NCI-H82 treated with DMSO at 0.1 percent for 48 hours (cell line): Measurements from ENCODE around the gene ZNF232.
A peak's percentile ranks its signal among the peaks of the same experiment; 100 is the strongest.
"Not testable (repeated sequence)": the region's sequence is repeated elsewhere in the genome, so short reads cannot be mapped to it uniquely, and the experiment has no call there.

Experiments
- DNase-seq: peaks from one replicate; lab custom pipeline; 2025; ENCODE audit not compliant: unreplicated experiment; lab: John Stamatoyannopoulos, UW

The ZNF232 gene

GRCh38 chr17:5130261-5130660 is 18.6 kb upstream of the ZNF232 start:
- DNase-seq, result not testable (repeated sequence)

GRCh38 chr17:5129770-5130169 is 18.1 kb upstream of the ZNF232 start:
- not testable (repeated sequence) for DNase-seq

- no peak for DNase-seq
Measured at GRCh38 chr17:5128905-5129535, 17.3 kb upstream of the ZNF232 start.

DNA sequence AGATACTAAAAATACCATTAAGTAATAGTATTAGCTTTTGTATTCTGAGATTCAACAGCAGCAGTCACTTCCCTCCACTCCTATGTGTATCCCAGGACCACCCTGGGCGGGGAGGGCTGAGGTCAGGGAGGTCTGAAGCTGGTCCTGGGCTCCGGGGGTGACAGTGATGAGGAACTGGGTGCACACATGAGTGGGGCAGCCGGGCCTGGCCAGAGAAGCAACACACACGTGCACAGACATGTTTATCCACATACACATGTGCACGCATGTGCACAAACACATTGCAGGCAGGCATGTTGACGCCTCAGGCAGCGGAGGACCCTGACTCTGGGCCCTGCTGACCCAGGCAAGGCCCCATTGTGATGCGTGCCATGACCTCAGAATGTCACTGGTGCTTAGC is 16.7 kb upstream of the ZNF232 start:
- not testable (repeated sequence) for DNase-seq

GRCh38 chr17:5127910-5128309 is 16.2 kb upstream of the ZNF232 start:
- DNase-seq, result no peak

GRCh38 chr17:5126719-5127488 is 15.2 kb upstream of the ZNF232 start:
- no peak for DNase-seq

- DNase-seq, result not testable (repeated sequence)
Measured at GRCh38 chr17:5124896-5125295, 13.2 kb upstream of the ZNF232 start.

DNA sequence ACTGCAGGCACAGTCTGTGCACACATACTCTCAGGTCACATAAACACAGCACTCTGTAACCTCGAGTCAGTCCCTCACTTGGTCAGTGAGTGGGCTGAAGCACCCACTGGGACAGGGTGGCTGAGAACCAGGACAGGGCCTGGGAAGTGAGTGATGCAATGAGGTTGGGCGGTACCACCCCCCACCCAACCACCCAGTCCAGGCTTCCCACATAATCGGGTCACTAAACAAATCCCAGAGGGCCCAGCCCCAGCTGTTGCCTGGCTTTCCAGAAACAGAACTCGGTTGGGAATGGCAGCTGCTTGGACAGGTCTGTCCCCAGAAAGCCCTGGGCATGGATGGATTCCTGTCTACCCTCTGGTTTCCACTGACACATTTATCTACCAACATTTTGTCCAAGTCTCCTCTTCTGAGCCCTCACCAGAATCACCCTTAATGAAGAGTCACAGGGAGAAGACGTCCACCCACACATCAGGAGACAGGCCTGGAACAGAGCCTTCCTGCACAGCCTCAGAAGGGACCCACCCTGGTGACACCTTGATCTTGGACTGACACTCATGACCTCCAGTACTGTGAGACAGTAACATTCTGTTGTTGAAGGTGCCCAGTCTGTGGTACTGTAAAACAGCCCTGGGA is 12.6 kb upstream of the ZNF232 start:
- DNase-seq, result peak; percentile 53

- no peak for DNase-seq
Measured at GRCh38 chr17:5123343-5124124, 11.9 kb upstream of the ZNF232 start.

DNA sequence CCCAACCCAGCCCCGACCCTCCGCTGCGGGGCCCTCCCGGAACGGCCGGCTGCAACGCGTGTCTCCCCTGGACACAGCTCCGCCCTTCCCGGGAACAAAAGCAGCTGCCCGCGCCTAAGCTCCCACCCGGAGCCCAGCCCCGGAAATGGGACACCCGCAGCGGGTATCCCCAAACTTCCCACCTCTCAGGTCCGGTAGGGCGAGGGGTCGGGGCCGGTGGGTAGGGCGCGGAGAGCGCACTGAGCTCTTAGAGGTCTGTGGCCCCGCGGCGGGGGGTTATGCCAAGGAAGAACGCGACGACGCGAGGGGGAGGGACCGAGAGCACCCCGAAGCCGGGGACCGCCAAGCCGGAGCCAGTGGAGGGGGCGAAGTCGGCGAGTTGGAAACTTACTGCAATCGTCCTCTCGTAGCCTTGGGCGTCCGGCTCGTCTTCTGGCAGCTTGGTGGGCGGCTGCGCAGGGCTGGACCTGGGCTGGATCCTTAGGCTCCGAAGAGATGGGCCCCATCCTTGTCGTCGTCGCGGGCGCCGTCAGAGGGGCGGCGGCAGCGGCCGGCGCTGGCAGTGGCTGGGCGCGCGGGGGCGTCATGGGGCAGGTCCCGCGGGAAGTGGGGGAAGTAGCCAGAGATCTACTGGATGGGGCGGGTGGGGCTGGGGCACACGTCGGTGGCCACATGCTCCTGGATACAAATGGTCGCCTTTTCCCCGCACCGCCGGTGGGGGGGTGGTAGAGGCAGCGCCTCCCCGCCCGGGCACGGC is 11.1 kb upstream of the ZNF232 start:
- DNase-seq, result no peak

GRCh38 chr17:5122056-5122455 is 10.4 kb upstream of the ZNF232 start:
- DNase-seq, result not testable (repeated sequence)

DNA sequence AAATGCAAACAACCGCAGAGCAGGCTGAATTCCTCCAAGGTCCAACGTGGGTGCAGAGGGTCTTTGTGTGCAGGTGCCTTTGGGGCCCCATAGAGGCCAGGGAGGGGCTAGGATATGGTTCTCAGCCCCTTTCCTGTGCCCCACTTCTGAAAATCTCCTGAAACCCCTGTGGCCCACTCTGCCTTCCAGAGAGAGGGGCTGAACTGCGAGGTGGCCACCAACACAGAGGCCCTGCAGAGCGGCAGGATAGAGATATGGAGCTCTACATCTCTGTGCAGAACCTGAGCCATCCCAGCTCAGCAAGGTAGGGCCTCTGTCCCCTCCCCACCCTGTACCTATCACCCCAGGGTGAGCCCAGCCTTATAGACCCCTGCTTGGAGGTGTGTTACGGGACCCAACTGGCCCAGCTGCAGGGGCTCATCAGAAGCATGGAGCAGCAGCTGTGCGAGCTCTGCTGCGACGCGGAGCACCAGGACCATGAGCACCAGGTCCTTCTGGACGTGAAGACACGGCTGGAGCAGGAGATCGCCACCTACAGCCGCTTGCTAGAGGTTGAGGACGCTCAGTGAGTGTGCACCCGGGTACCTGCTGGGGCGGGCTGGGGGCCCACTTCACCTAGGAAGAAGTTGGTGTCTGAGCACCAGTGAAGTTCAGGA is 9.6 kb upstream of the ZNF232 start:
- DNase-seq, result no peak

- DNase-seq, result not testable (repeated sequence)
Measured at GRCh38 chr17:5120436-5121185, 8.9 kb upstream of the ZNF232 start.

DNA sequence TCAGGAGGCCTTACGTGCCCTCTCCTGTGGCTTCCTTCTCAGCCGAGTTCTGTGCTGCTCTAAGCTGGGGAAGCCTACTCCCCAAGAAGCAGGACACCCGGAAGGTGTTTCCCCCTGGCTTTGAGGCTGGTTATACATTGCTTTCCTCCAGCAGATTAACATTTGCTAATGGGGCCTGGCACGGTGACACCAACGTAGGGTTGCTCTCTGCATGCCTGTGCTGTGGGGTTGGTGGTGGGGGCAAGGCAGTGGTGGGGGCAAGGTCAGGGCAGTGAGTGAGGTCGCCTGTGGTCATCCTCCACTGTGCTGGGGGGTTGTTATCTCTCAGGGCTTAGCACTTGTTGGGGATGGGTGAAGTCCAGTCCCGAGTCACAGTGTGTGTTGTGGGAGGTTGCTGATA is 8.4 kb upstream of the ZNF232 start:
- no peak for DNase-seq

DNA sequence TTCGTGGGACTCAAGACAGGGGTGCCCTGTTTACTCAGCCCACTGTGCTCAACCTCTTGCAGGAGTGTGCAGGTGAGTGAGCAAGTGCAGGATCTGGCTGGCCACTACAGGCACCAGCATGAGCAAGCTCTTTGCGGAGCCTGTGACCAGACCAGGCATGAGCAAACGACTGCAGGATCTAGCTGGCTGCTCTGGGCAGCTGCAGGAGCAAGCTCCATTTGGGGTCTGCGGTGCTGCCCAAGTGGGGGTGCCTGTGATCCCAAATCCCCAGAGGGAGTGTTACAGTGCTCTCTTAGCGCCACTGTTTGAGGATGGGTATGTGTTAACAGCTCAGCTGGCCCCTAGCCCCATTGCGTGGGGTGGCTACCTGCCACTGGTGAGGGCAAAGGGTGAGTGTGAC is 6.5 kb upstream of the ZNF232 start:
- DNase-seq, result no peak

DNA sequence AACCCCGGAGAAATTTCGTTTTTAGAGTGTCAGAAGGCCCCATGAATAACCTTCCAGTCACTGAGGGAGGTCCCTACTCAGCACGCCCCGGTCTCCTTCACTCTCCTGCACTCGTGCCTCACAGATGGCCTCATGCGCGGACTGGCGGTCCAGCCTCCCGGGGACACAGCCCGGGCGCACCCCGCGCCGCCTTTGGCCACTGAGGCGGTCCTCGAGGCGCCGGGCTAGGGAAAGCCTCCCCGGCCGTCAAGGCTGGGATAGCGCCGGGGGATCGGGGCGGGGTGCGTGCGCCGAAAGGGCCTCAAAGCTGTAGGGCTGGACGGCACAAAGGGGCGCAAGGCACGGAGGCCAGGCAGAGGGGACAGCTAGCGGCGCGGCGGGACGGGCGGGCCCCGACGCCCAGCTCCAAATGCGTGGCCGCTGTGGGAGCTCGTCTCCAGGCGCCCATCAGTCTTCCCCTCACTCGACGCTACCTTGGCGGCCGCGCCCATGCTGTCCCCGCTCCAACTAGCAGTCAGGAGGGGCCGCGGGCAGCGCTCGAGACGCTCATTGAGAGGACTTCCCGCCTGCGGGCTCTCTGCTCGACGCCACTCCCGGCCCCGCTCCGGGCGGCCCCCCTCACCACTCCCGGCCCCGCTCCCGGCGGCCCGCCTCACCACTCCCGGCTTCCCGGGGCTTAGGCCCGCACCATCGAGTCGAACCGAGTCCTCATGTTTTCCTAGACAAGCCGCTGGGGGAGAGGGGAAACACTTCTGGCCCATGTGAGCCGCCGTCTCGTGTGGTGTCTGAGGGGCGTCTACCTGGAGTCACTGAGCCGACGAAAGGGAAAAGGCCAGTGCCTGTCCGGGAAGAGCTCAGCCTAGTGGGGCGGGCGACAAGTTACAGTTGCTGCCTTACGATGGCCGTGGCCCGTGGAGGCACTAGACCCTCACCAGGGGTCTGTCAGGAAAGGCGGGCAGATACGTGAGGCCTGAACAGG is 4.3 kb upstream of the ZNF232 start, which contains the start of gene USP6:
Gene USP6 (plus strand): TSS at position 360 of the 979 bp plus-strand sequence. CDS start 14,336 bp downstream, outside the sequence.
- no peak for DNase-seq

DNA sequence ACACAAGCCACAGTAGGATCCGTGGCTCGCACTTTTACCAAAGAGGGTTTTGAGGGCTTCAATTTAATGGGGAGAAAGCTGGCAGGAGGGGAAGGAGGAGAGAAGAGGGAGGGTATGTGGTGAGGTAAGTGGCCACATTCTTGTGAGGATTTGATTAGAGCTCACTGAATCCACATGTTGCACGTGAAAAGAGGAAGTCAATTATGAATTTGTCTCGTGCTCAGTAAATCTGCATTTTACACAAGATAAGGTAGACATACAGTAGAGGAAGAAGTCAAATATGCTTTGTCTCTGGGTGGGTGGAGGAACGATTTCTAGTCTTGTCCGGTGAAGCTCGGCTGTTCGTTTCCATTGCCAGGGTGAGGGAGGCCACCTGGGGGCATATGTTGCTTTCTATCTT is 862 bp downstream of the ZNF232 start:
- no peak for DNase-seq

DNA sequence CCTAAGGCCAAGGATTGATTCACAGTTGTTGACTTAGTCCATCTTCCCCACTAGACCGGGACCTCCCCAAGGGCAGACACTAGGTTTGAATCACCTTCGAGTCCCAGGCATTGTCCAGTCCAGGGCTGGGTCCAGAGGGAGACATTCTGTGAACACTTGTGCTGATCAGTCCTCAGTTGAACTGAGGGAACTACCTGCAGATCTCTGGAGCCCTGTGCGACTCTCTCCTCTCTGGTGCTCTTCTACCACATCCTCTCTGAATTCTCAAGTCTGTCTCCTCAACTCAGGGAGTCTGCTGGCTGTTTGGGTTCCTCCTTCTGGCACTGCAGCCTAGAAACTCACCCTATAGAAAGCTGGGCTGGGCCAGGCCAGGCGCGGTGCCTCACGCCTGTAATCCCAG is 10.8 kb downstream of the ZNF232 start:
- DNase-seq, result no peak
